CD8-positive, alpha-beta memory T cell (primary cell): ENCODE results near the gene APOD. TPM values are rescaled to one million over a fixed set of nuclear protein-coding genes. Genes with fewer than 3 reads are reported as not detected.
"Not testable (repeated sequence)": the region's sequence is repeated elsewhere in the genome, so short reads cannot be mapped to it uniquely, and the experiment has no call there.

Source experiments
- CTCF ChIA-PET: fragments of 350-600 bp; sonication (Branson Sonifier 250); formaldehyde crosslinking; loops from one replicate; lab custom pipeline; 2021; ENCODE audit warnings: antibody characterized with exemption; lab: Charles Lee
- POLR2A ChIA-PET: fragments of 350-600 bp; sonication (Branson Sonifier 250); formaldehyde crosslinking; loops from one replicate; lab custom pipeline; 2021; ENCODE audit warnings: antibody characterized with exemption; lab: Charles Lee
- DNase-seq, 5 donors: peaks; one replicate each; pipeline versions ENCODE4 v3.0.0 to v3.0.0-alpha.2; 2020 to 2022; ENCODE audit warnings: mixed read lengths in 1 of 5
- H3K27ac ChIP-seq: one replicate; pipeline ENCODE4 v1.7.0; 2013; ENCODE audit warnings: low read depth, mild to moderate bottlenecking, low read length, moderate library complexity
- H3K27me3 ChIP-seq: 2 replicates; pipeline ENCODE4 v1.7.0; 2013; ENCODE audit warnings: low read length, mild to moderate bottlenecking; ENCODE audit not compliant: insufficient read depth, poor library complexity, severe bottlenecking
- H3K36me3 ChIP-seq: 2 replicates; pipeline ENCODE4 v1.7.0; 2013; ENCODE audit warnings: mild to moderate bottlenecking, low read length, moderate library complexity; ENCODE audit not compliant: insufficient read depth
- H3K4me1 ChIP-seq: 2 replicates; pipeline ENCODE4 v1.7.0; 2013; ENCODE audit warnings: mild to moderate bottlenecking, low read length, moderate library complexity; ENCODE audit not compliant: insufficient read depth
- H3K4me3 ChIP-seq: 2 replicates; pipeline ENCODE4 v1.7.0; 2013; ENCODE audit warnings: mild to moderate bottlenecking, low read length
- H3K9me3 ChIP-seq: 2 replicates; pipeline ENCODE4 v1.7.0; 2013; ENCODE audit warnings: mild to moderate bottlenecking, low read length
- H3K27ac Mint-ChIP-seq, 8 donors: one replicate each; pipeline ENCODE4 v1.8.0; 2020 to 2021; ENCODE audit warnings: mixed read lengths in 8 of 8, mild to moderate bottlenecking in 6 of 8, inconsistent platforms in 3 of 8, moderate library complexity in 3 of 8
- H3K27me3 Mint-ChIP-seq, 2 donors: one replicate each; pipeline ENCODE4 v1.8.0; 2020 to 2021; ENCODE audit warnings: mixed read lengths in 2 of 2, mild to moderate bottlenecking in 1 of 2, moderate library complexity in 1 of 2
- H3K36me3 Mint-ChIP-seq, 3 donors: one replicate each; pipeline ENCODE4 v1.8.0; 2020 to 2021; ENCODE audit warnings: mixed read lengths in 3 of 3, inconsistent platforms in 1 of 3, mild to moderate bottlenecking in 1 of 3
- H3K4me1 Mint-ChIP-seq, 3 donors: one replicate each; pipeline ENCODE4 v1.8.0; 2020 to 2021; ENCODE audit warnings: mixed read lengths in 3 of 3, inconsistent platforms in 1 of 3, mild to moderate bottlenecking in 1 of 3
- H3K4me3 Mint-ChIP-seq, 7 donors: one replicate each; pipeline ENCODE4 v1.8.0; 2020 to 2021; ENCODE audit warnings: mixed read lengths in 7 of 7, mild to moderate bottlenecking in 6 of 7, moderate library complexity in 4 of 7, inconsistent platforms in 2 of 7
- H3K9me3 Mint-ChIP-seq, 5 donors: one replicate each; pipeline ENCODE4 v1.8.0; 2020 to 2022; ENCODE audit warnings: mixed read lengths in 5 of 5, mild to moderate bottlenecking in 3 of 5, moderate library complexity in 2 of 5, inconsistent platforms in 1 of 5
- polyA plus RNA-seq: library from polyadenylated mRNA; unstranded; fragments of 300-500 nt; fragmentation: Illumina TruSeq; gene quantifications from one replicate; pipeline ENCODE4 v1.2.3, GENCODE V29; 2021
- total RNA-seq, 2 experiments: library from RNA; stranded (reverse); gene quantifications; one replicate each; pipeline ENCODE4 v1.2.3, GENCODE V29; 2021

The APOD gene
- total and polyA plus RNA-seq, 3 experiments from 2014 or later, result 0.20 TPM; not detected in 2

DNA sequence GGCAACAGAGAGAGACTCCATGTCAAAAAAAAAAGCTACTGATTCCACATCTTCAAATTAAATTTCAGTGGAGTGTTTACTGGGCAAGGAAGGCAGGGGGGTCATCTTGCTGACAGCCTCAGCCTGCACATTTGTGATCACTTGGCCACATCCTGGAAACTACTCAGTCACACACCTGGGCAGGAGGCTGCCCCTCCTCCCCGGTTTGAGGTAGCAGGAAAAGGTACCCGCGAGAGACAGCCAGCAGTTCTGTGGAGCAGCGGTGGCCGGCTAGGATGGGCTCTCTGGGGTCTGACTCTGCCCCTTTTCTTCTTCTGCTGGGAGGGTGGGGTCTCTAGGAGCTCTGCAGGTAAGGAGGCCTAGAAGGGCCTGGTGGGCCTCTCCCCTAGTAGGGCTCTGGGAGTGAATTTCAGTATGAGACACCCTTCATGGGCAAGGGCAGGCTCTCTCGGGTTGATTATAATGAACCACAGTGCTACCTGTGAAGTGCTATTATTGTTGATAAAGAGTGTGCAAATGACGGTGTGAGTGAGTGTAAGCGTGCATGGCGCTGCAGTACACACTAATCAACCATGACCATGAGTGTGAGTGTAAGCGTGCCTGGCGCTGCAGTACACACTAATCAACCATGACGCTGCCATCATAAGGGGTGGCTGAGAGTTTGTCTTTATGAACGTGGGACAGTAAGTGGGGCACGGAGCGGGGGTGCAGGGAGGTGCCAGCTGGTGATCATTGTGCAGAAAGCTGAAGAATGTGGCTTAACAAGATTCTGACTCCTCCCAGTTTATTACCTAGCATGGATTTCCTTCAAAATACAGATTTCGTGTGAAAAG lies 31.1 kb upstream of the APOD start:
- Mint-ChIP-seq H3K4me3 (peak overlapping the region in 2 of 7 donors; percentile 39 to 82), H3K4me1 (peaks cover 16 to 27% (median 22%) of the 10 kb centered on the region in 3 donors), H3K27ac (peak overlapping the region in 5 of 8 donors; percentile 26 to 95 (median 71))
- H3K27me3 Mint-ChIP-seq, H3K9me3 Mint-ChIP-seq, POLR2A ChIA-PET, H3K27me3 ChIP-seq, CTCF ChIA-PET, H3K9me3 ChIP-seq, H3K27ac ChIP-seq, H3K36me3 Mint-ChIP-seq, H3K4me1 ChIP-seq, H3K36me3 ChIP-seq, H3K4me3 ChIP-seq: not testable (repeated sequence)
- DNase-seq, result peak in 1 of 5 donors; percentile 29

DNA sequence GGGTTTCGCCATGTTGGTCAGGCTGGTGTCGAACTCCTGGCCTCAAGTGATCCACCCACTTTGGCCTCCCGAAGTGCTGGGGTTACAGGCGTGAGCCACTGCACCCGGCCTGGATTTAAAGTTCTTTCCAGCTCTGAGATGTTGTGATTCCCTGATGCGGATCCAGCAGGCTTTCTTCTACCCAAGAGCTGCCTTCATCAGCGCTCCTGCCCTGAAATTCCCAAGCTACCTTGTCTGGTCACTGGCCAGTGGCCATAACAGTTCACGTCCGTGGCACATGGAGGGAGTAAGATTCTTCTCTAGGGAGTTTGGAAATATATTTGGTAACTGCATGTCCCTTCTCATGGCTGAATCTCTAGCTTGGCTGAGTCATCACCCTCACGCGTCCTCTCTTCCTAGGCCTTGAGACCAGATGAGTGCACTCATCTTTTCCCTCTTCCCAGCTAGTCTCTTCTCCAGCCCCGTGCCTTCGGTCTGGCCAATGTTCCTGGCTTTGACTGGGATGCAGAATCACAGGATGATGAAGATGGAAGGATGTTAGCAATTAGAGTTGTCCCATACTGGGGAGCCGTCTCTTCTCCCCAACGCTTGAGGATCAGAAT lies 29.8 kb upstream of the APOD start:
- H3K27ac Mint-ChIP-seq, result peak overlapping the region in 2 of 8 donors; percentile 50 to 84
- H3K4me1 Mint-ChIP-seq, result peaks cover 26 to 40% (median 36%) of the 10 kb centered on the region in 3 donors
- H3K9me3 ChIP-seq, result no peaks in the 10 kb centered on the region
- no peak overlapping the region for H3K27ac ChIP-seq
- no peak overlapping the region for H3K4me3 ChIP-seq
- CTCF ChIA-PET, result interaction anchor here (1.5 kb wide), 1 partner anchor 71 kb away, joined by 4 read pairs; the partner anchor contains the start of gene PPP1R2
- H3K27me3 Mint-ChIP-seq, result peaks cover 0 to 1% of the 10 kb centered on the region in 2 donors
- H3K9me3 Mint-ChIP-seq, result no peaks in the 10 kb centered on the region
- peaks cover 19% of the 10 kb centered on the region for H3K4me1 ChIP-seq
- no peak overlapping the region for H3K4me3 Mint-ChIP-seq
- H3K36me3 ChIP-seq, result no peaks in the 10 kb centered on the region
- peaks cover 0 to 2% (median 0%) of the 10 kb centered on the region in 3 donors for H3K36me3 Mint-ChIP-seq
- POLR2A ChIA-PET, result no interaction called here
- no peak for DNase-seq
- H3K27me3 ChIP-seq, result no peaks in the 10 kb centered on the region

DNA sequence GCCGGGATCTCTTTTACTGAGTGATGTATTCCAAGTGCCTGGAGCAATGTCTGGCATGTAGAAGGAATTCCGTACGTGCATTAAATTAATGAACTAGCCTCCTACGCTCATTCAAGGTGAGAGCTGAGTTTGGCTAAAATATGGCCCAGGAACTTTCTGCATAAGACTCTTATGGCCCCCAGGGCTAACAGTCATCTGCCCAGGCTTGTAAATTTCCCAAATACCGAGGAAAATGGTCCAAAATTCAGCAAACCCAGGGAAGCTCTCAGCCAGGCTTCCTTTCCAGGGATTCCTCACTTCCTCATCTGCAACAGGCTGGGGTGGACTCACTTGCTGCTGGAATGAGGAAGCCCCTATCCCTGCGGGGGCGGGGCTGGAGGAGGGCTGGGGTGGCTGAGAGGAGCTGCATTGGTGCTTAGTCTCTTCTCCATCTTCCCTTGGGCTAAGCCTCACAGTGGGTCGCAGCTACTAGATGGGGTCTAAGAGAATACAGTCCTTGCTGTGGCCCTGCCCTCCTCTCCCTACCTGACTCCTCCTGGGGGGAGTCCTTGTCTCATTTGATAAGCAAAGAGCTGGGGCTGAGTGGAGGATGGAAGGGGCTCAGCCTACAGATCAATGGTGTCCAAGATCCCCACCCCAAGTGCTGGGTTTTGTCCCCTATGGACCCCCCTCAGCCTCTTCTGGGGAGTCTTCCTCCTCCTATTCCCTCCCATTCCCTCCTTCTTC lies 28.5 kb upstream of the APOD start:
- peaks cover 0 to 6% (median 0%) of the 10 kb centered on the region in 3 donors for H3K36me3 Mint-ChIP-seq
- H3K4me3 Mint-ChIP-seq, result no peak overlapping the region
- ChIA-PET POLR2A (no interaction called here), CTCF (no interaction called here)
- peaks cover 28 to 43% (median 38%) of the 10 kb centered on the region in 3 donors for H3K4me1 Mint-ChIP-seq
- no peaks in the 10 kb centered on the region for H3K9me3 ChIP-seq
- no peaks in the 10 kb centered on the region for H3K27me3 ChIP-seq
- H3K4me1 ChIP-seq, result peaks cover 19% of the 10 kb centered on the region
- no peaks in the 10 kb centered on the region for H3K36me3 ChIP-seq
- H3K9me3 Mint-ChIP-seq, result peaks cover 1 to 4% (median 2%) of the 10 kb centered on the region in 5 donors
- H3K27ac Mint-ChIP-seq, result peak overlapping the region in 4 of 8 donors; percentile 47 to 91 (median 76)
- no peak overlapping the region for H3K4me3 ChIP-seq
- no peak overlapping the region for H3K27ac ChIP-seq
- H3K27me3 Mint-ChIP-seq, result peaks cover 0 to 1% of the 10 kb centered on the region in 2 donors
- DNase-seq, result no peak

DNA sequence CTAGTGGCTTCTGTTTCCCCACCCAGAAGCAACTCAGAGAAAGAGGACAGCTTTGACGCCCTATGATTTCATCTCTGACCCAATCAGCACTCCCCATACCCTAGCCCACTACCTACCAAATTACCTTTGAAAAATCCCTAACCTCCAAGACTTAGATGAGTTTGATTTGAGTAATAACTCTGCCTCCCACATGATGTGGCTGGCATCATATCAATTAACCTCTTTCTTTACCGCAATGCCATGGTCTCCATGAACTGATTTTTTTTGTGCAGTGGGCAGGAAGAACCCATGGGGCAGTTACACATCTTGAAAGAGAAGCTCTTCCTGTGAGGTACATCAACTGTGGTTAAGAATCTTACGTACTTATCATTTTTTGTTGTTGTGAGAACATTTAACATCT lies 25.5 kb upstream of the APOD start:
- Mint-ChIP-seq H3K4me1 (peaks cover 22 to 33% (median 27%) of the 10 kb centered on the region in 3 donors), H3K9me3 (peaks cover 8 to 13% (median 10%) of the 10 kb centered on the region in 5 donors), H3K4me3 (peak overlapping the region; percentile 9 to 72 (median 33)), H3K36me3 (peaks cover 0 to 13% (median 4%) of the 10 kb centered on the region in 3 donors), H3K27ac (peak overlapping the region in 6 of 8 donors; percentile 21 to 81 (median 46)), H3K27me3 (peaks cover 0 to 1% of the 10 kb centered on the region in 2 donors)
- Histone ChIP-seq H3K36me3 (no peaks in the 10 kb centered on the region), H3K9me3 (no peaks in the 10 kb centered on the region), H3K4me3 (no peak overlapping the region), H3K4me1 (peaks cover 19% of the 10 kb centered on the region), H3K27ac (no peak overlapping the region), H3K27me3 (no peaks in the 10 kb centered on the region)
- ChIA-PET POLR2A (interaction anchor here (1.0 kb wide), 1 partner anchor 57 kb away, joined by 5 read pairs; no protein-coding TSS in a partner anchor), CTCF (interaction anchor here (1.3 to 1.5 kb wide), 2 partner anchors 51 to 59 kb away, joined by 3 read pairs; no protein-coding TSS in a partner anchor)
- DNase-seq, result peak in 2 of 5 donors; percentile 80 to 86

DNA sequence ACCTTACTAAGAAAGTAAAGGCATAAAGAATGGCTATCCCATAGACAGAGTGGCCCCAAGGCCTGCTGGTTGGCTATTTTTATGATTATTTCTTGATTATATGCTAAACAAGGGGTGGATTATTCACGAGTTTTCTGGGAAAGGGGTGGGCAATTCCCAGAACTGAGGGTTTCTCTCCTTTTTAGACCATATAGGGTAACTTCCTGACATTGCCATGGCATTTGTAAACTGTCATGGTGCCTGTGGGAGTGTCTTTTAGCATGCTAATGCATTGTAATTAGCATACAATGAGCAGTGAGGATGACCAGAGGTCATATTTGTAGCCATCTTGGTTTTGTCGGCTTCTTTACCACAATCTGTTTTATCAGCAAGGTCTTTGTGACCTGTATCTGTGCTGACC lies 18.0 kb upstream of the APOD start:
- H3K4me1 Mint-ChIP-seq, H3K27ac Mint-ChIP-seq: not testable (repeated sequence)

DNA sequence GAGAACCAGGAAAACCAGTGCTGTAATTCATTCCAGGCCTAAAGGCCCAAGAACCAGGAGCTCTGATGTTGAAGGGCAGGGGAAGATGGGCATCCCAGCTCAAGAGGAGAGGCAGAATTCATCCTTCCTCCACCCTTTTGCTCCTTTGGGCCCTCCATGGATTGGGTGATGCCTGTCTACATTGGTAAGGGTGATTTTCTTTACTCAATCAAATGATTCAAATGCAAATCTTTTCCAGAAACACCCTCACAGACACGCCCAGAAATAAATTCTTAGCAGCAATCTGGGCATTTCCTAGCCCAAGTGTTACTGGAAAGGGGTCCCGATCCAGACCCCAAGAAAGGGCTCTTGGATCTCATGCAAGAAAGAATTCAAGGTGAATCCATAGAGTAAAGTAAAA lies 17.6 kb upstream of the APOD start:
- Mint-ChIP-seq H3K9me3 (peaks cover 0 to 5% (median 4%) of the 10 kb centered on the region in 5 donors), H3K36me3 (peaks cover 0 to 4% (median 2%) of the 10 kb centered on the region in 3 donors), H3K4me1 (peaks cover 0 to 4% (median 0%) of the 10 kb centered on the region in 3 donors), H3K4me3 (no peak overlapping the region), H3K27ac (no peak overlapping the region), H3K27me3 (no peaks in the 10 kb centered on the region)
- ChIA-PET POLR2A (no interaction called here), CTCF (no interaction called here)
- Histone ChIP-seq H3K9me3 (no peaks in the 10 kb centered on the region), H3K27ac (no peak overlapping the region), H3K36me3 (no peaks in the 10 kb centered on the region), H3K27me3 (no peaks in the 10 kb centered on the region), H3K4me1 (no peaks in the 10 kb centered on the region), H3K4me3 (no peak overlapping the region)
- DNase-seq, result no peak

More for the DNA sequence above, 18.0 kb upstream of the APOD start:
- H3K27ac ChIP-seq, H3K36me3 ChIP-seq, H3K4me3 ChIP-seq, H3K36me3 Mint-ChIP-seq, H3K27me3 Mint-ChIP-seq, H3K27me3 ChIP-seq, H3K9me3 ChIP-seq, H3K4me3 Mint-ChIP-seq, H3K4me1 ChIP-seq, DNase-seq, H3K9me3 Mint-ChIP-seq, POLR2A ChIA-PET: not testable (repeated sequence)
- CTCF ChIA-PET, result interaction anchor here (1.5 kb wide), 1 partner anchor 12 kb away, joined by 3 read pairs; no protein-coding TSS in a partner anchor

DNA sequence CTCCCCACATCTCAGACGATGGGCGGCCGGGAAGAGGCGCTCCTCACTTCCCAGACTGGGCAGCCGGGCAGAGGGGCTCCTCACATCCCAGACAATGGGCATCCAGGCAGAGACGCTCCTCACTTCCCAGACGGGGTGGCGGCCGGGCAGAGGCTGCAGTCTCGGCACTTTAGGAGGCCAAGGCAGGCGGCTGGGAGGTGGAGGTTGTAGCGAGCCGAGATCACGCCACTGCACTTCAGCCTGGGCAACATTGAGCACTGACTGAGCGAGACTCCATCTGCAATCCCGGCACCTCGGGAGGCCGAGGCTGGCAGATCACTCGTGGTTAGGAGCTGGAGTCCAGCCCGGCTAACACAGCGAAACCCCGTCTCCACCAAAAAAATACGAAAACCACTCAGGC lies 16.2 kb upstream of the APOD start:
- H3K27me3 Mint-ChIP-seq, H3K4me1 Mint-ChIP-seq, H3K9me3 ChIP-seq, POLR2A ChIA-PET, H3K27ac Mint-ChIP-seq, H3K27ac ChIP-seq, H3K36me3 ChIP-seq, DNase-seq, H3K4me3 Mint-ChIP-seq, H3K4me1 ChIP-seq, H3K36me3 Mint-ChIP-seq, H3K27me3 ChIP-seq, CTCF ChIA-PET, H3K9me3 Mint-ChIP-seq, H3K4me3 ChIP-seq: not testable (repeated sequence)
